GM21390 (cell line): ENCODE results near the gene CEACAM16.
A peak's percentile ranks its signal among the peaks of the same experiment; 100 is the strongest.

Experiments
- ATAC-seq: cut with Tn5 transposase; IDR thresholded peaks from one replicate; pipeline ENCODE4 v1.9.1; 2021; ENCODE audit not compliant: unreplicated experiment

The CEACAM16 gene

DNA sequence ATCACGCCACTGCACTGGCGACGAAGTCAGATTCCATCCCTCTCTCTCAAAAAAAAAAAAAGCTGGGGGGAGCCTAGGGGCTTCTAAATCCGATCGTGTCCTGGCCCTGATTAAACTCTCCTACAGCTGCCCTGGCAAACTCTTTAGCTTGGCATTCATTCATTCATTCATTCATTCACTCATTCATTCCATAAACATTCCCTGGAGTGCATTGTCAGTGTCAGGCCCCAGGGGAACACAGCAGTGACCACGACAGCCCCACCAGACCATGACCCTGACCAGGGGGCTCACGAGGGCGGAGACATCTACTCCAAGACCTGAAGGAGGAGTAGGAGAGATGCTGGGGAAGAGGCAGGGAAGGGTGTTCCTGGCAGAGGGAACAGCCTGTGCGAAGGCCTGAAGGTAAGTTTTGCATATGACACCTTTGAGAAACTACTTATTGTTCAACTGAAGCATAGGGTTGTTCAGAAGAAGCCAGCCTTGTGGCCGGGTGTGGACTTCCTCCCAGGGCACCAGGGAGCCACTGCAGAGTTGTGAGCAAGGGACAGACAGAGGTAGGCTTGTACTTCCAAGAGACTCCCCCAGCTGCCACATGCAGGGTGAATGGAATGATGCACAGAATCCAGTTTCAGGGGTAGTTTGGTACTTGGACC, 24.5 kb downstream of the CEACAM16 start:
- ATAC-seq, result peak; percentile 33

- peak; percentile 61 for ATAC-seq
Observed at GRCh38 chr19:44723952-44724319, 25.0 kb downstream of the CEACAM16 start.

DNA sequence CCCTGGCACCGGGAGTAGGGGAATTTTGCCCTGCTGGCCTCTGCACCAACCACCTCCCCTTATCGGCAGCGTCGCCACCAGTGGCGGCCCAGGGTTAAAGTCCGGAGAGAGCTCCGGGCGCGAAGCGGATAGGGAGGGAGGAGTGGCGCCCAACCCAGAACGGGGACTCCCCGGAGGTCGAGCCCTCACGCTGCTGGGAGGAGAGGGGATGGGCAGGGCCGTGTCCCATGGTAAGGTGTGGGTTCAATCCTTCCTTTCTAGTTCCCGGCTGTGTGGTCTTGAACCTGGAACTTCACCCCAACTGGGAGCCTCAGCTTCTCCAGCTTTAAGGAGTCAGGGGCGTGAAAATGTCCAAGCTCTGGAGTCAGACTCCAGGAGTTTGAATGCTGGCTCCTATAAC, 26.3 kb downstream of the CEACAM16 start:
- no peak for ATAC-seq

DNA sequence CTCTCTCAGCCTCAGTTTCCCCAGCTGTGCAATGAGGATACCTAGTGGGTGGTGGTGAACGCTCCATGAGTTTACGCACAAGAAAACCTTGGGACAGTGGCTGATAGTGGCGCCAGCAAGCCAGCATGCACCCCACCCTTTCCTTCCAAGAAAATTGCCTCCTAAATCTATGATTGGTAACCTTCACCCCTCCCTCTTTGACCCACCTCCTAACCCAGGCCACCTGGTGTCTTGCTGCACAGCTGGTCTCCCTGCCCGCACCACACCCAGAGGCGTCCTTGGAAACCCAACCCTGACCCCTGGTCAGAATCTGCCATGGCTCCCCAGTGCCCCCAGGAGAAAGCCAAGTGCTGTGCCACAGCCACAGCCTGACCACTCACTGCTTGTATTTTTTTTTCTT, 26.7 kb downstream of the CEACAM16 start:
- no peak for ATAC-seq

DNA sequence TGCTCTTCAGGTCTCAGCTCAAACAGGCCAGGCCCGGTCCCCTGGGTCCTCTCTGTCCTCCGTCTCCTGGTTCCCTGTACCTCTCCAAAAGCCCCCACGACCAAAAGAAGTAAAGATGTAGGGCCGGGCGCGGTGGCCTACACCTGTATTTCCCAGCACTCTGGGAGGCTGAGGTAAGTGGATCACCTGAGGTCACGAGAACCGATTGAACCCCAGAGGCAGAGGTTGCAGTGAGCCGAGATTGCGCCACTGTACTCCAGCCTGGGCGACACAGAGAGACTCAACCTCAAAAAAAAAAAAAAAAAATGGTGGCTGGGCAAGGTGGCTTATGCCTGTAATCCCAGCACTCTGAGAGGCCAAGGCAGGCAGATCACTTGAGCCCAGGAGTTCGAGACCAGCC, 27.5 kb downstream of the CEACAM16 start:
- ATAC-seq, result no peak

DNA sequence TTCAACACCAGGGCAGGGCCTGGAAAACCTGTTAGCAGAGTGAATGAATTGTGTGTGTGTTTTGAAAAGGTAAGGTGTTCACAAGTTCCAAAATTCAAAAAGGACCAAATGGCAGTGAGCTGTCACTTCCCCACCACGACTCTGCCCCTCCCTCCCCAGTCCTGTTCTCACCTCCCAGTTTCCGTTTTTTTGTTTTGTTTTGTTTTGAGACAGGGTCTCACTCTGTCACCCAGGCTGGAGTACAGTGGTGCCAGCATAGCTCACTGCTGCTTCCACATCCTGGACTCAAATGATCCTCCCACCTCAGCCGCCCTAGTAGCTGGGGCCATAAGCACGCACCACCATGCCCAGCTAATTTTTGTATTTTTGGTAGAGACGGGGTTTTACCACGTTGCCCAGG, 29.2 kb downstream of the CEACAM16 start:
- no peak for ATAC-seq

DNA sequence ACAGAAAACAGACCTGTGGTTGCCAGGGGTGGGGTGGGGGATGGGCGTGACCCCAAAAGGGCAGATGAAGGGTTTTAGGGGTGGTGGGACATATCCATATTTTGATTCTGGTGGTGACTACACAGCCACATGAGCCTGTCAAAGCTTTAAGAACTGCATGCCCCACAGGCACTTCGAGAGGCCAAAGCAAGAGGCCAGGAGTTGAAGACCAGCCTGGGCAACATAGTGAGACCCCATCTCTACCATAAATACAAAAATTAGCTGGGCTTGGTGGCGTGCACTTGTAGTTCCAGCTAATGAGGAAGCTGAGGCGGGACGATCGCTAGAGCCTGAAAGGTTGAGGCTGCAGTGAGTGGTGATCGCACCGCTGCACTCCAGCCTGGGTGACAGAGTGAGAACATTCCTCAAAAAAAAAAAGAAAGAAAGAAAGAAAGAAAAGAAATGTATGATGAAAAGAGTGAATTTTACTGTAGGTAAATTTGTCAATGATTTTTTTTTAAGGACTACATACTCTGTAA, 30.6 kb downstream of the CEACAM16 start:
- ATAC-seq, result no peak

GRCh38 chr19:44731081-44731480, 32.1 kb downstream of the CEACAM16 start:
- no peak for ATAC-seq

- ATAC-seq, result no peak
Observed at GRCh38 chr19:44731622-44732021, 32.7 kb downstream of the CEACAM16 start.

- no peak for ATAC-seq
Observed at GRCh38 chr19:44732235-44733014, 33.5 kb downstream of the CEACAM16 start.

GRCh38 chr19:44734357-44734756, 35.4 kb downstream of the CEACAM16 start:
- ATAC-seq, result no peak

DNA sequence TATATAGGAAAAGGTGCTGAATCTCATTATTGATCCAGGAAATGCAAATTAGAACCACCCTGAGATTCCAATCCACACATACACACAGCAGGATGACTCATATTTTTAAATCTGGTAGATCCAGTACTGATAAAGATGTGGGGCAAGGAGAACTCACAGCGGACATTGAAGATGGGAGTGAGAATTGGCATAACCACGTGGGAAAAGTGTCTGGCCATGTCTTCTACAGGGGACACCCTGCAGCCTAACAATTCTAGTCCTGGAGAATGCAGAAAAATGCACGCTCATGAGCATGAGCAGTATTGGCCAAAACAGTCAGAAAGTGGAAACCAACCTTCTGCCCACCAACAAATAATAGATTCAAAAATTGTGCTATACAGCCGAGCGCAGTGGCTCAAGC, 36.1 kb downstream of the CEACAM16 start:
- ATAC-seq, result no peak

DNA sequence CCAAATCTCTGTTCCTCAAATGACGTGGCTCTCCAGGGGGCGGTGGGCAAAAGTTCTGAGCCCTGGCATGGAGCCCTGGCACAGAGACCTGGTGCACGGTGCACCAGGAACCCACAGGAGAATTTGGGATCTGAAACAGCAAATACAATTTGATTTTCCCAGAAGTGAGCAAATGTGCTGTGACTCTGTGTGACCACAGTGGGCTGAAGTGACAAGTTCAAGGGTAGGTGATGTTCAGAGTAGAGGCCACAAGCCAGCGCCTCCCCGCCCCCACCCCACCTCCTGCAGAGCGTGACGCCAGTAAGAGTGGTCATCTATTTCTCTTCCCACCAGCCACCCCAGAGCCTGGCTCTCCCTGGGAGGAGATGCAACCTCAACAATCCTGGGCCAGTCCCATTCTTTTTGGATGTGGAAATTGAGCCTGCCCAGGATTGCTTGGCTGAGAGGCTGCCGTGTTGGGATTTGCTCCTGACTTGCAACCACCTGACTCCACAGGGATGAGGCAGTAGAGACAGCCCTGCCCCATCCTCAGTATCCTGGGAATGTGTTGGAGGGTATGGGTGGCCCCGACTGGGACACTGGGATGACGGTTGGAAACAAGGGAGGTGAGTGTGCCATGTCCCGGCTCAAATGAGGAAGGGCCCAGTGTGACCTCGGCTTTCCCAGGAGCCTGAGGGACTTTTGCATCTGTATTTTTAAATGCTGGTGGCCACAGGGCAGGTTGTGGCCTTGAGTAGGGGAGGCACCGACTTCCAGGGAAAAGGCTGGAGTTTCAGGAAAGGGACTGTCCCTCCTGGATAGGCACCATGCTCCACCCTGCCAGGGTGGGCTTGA, 38.5 kb downstream of the CEACAM16 start:
- no peak for ATAC-seq

DNA sequence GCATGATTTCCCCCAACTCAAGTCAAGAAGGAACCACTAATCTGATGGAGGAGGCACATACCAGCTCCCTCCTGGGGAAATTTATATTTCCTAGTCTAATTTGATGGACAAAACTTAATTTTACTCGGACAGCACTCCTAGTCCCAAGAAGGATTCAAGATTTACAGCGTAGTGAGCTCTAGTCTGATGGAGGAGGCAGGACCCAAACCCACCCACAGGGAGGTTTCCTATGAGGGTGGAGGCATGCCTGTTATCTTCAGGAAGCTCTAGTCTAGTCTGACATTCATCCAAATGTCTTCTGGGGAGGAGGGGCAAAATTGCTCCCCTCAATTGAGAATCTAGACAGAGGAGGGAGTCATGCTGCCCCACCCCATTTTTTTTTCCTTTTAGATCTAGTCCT, 39.2 kb downstream of the CEACAM16 start:
- no peak for ATAC-seq

DNA sequence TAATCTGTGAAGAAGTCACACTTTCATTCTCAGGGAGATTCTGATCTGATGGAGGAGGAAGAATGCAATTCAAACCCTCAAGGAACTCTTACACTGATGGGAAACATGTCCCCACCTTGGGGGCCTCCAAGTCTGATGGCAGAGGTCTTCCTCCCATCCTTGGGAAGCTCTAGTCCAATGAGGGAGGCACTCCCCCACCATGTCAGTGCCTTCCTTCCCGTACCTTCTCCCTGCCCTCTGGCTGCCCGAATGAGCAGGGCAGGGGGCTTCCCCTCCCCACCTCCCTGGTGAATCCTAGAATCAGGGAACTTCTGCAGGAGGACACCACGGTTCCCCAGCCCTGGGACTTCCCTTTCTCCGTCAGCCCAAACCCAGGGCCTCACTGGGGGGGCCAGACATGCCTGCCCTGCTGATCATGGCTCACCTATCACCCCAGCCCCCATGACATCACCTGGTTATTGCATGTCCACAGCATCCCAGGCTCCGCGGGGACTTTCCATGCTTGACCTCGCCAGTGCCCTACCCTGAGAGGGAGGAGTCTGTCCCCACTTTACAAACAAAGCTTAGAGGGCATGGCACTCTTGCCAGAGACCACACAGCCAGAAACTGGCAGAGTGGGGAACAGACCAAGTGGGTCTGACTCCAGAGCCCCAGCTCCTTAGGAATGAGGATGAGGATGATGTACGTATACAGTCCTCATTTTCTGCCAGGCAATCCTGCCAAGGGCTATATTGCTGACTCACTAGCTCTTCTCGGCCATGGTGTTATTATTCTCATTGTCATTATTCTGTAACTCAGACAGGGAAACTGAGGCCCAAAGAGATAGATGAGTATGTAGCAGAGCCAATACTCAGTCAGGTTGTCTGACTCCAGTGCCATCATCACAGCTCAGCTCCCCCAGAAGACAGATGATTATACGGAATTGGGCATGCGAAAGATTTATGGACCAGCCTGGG, 39.9 kb downstream of the CEACAM16 start:
- no peak for ATAC-seq

GRCh38 chr19:44740351-44740824, 41.4 kb downstream of the CEACAM16 start:
- no peak for ATAC-seq

DNA sequence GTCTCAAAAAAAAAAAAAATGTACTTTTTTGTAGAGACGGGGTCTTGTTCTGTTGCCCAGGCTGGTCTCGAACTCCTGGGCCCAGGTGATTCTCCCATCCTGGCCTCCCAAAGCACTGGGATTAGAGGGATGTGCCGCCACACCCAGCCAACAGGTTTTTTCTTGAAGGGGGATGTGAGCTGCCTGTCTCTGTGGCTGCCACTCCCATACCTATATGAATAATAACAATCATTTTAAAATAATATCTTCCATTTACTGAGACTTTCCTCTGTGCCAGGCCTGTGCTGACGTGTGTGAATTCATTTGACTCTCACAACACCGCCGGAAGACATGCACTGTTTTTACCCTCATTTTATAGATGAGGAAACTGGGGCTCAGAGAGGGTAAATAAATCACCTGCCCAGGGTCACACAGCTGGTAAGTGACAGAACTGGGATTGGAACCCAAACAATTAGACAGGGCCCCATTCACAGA, 42.3 kb downstream of the CEACAM16 start:
- no peak for ATAC-seq

DNA sequence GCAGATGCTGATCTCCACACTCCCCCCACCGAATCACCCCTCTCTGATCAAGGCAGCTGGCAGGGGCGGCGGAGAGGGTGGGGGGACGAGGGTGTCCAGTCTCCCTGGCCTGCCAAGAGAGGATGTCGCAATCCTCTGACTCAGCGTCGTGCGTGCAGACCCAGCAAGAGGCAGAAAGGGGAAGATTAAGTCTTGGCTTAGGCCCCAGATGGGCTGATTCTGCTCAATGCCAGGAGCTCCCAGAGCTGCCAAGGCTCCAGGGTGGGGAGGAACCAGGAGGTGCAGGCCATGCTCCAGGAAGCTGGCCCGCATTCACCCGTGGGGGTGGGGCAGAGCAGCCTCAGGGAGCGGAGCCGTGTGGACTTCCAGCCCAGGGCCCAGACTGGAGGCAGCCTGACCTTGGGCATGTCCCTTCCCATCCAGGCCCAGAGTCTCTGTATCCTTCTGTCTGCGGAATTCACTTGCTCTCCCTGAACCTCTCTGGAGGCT, 42.9 kb downstream of the CEACAM16 start:
- ATAC-seq, result no peak

- ATAC-seq, result no peak
Observed at GRCh38 chr19:44742330-44743061, 43.5 kb downstream of the CEACAM16 start.
